ENCODE results near the gene CDKN2D. TPM values are rescaled to one million over a fixed set of nuclear protein-coding genes. Genes with fewer than 3 reads are reported as not detected.
A peak's percentile ranks its signal among the peaks of the same experiment; 100 is the strongest.

The CDKN2D gene
- total and polyA plus RNA-seq, 2 of the 13 experiments (the other 11 are each of a cell fraction or from before 2014, with no cell fraction given): 5.4 to 8.6 TPM

DNA sequence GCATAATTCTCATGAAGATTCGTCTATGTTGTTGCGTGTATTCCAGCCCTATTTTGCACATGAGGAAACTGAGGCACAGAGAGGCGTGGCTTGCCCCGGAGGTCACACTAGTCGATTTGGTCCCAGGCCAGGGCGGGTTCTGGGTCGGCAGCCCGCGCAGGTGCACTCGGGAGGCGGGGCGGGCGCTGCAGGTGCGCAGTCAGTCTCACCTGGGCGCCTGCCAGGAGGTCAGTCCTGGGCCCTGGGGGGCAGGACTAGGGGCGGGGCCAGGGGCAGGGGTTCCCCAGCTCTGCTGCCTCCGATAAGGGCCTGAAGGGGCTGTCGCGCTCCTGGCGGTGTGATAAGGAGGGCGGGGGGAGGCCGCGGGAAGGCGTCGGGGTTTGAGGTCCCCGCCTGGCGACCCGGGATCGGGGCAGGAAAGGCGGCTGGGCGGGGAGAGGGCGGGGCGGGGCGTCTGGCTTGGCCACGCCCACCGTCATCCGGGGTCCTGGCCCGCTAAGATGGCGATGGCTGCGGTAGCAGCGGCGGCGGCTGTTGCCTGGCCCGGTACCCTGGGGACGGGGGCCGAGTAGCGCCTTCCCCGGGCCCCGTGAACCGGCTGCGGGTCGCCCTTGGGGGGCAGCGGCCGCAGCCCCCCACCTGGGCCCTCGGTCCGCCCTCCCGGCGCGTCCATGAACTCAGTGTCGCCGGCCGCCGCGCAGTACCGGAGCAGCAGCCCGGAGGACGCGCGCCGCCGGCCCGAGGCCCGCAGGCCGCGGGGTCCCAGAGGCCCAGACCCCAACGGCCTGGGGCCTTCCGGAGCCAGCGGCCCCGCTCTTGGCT, 25.1 kb downstream of the CDKN2D start, which contains the start of gene ATG4D (continued):
- TF ChIP-seq, protein P1, sequence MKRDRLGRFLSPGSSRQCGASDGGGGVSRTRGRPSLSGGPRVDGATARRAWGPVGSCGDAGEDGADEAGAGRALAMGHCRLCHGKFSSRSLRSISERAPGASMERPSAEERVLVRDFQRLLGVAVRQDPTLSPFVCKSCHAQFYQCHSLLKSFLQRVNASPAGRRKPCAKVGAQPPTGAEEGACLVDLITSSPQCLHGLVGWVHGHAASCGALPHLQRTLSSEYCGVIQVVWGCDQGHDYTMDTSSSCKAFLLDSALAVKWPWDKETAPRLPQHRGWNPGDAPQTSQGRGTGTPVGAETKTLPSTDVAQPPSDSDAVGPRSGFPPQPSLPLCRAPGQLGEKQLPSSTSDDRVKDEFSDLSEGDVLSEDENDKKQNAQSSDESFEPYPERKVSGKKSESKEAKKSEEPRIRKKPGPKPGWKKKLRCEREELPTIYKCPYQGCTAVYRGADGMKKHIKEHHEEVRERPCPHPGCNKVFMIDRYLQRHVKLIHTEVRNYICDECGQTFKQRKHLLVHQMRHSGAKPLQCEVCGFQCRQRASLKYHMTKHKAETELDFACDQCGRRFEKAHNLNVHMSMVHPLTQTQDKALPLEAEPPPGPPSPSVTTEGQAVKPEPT (CRISPR knock-in tag; IDR thresholded peaks at IDR 0.05; ENCODE audit: low read depth): no peak

DNA sequence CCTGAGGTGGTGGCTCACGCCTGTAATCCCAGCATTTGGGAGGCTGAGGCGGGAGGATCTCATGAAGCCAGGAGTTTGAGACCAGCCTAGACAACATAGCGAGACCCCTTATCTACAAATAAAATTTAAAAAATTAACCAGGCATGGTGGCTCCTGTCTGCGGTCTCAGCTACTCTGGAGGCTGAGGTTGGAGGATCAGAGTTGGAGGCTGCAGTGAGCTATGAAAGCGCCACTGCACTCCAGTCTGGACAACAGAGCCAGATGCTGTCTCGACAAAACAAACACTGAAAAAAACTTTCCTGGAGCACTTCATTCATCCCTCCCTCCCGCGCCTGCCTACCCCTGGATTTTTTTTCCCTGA, 25.7 kb downstream of the CDKN2D start:
- H3K27ac ChIP-seq (ENCODE audit: extremely low read length, insufficient read depth, low read length): peak overlapping the region; percentile 76
- peak overlapping the region; percentile 91; the same call in 1 of the 2 replicates for H3K9ac ChIP-seq (ENCODE audit: insufficient read depth, low read depth, low read length)
- H2AFZ ChIP-seq (ENCODE audit: low read length): no peak overlapping the region
- H3K79me2 ChIP-seq (ENCODE audit: insufficient read depth, low read length): no peaks in the 10 kb centered on the region
- WGBS (ENCODE audit: low lambda C conversion rate): 44% methylated on average over 8 of the region's 8 CpGs
- DNase-seq (ENCODE audit: low spot score) (no peak), ATAC-seq (no peak), FAIRE-seq (no peak)
- H3K36me3 ChIP-seq (replicated peaks in 1 of 2; ENCODE audit: control insufficient read depth in 1 of 2, insufficient read depth in 2 of 2, low read length in 2 of 2): peaks cover 2 to 7% of the 10 kb centered on the region in 2 experiments; a peak in 3 of 5 replicates
- H4K20me1 ChIP-seq (ENCODE audit: insufficient read depth, low read length): no peaks in the 10 kb centered on the region
- peak overlapping the region; percentile 74 for H3K4me2 ChIP-seq (ENCODE audit: low read depth, low read length)
- intact Hi-C loops (cut with micrococcal nuclease; ENCODE audit: unreplicated experiment): no loop called here
- peaks cover 17% of the 10 kb centered on the region for H3K4me1 ChIP-seq (ENCODE audit: insufficient read depth, low read length)
- in situ Hi-C loops (cut with HindIII; ENCODE audit: extremely low pct_ligation_motif_present, low pct_unique_long_range_greater_than_20kb): no loop called here
- POLR2A ChIA-PET: interaction anchor here (1.0 kb wide), 1 partner anchor 10 kb away, joined by 4 read pairs; no protein-coding TSS in a partner anchor
- CTCF ChIA-PET (ENCODE audit: low intra/inter-chr PET ratio, low total read pairs): no interaction called here
- H3K4me3 ChIP-seq (replicated peaks in 1 of 3; ENCODE audit: insufficient read depth in 1 of 3, low read depth in 2 of 3, low read length in 3 of 3): peak overlapping the region; percentile 78 to 98 (median 89); a peak in 3 of 6 replicates
- no peaks in the 10 kb centered on the region for H3K9me3 ChIP-seq (ENCODE audit: low read length)
- 0 out of 5 replicates have a peak, but pooled peaks cover 0 to 6% of the 10 kb centered on the region in 2 experiments for H3K27me3 ChIP-seq (ENCODE audit: control insufficient read depth in 1 of 2, insufficient read depth in 2 of 2, low read length in 2 of 2)
- BruUV-seq (replicated peaks): no TSS peak
- TF ChIP-seq, protein P2, sequence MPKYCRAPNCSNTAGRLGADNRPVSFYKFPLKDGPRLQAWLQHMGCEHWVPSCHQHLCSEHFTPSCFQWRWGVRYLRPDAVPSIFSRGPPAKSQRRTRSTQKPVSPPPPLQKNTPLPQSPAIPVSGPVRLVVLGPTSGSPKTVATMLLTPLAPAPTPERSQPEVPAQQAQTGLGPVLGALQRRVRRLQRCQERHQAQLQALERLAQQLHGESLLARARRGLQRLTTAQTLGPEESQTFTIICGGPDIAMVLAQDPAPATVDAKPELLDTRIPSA (CRISPR knock-in tag; IDR thresholded peaks at IDR 0.05; ENCODE audit: borderline replicate concordance): no peak
- TF ChIP-seq MIER2 (CRISPR knock-in tag; IDR thresholded peaks at IDR 0.05) (no peak), MIXL1 (CRISPR knock-in tag; IDR thresholded peaks at IDR 0.05) (no peak), ZNF354B (CRISPR knock-in tag; IDR thresholded peaks at IDR 0.05) (no peak), SMC3 (IDR thresholded peaks at IDR 0.05; ENCODE audit: low read length) (no peak), HOXD1 (CRISPR knock-in tag; IDR thresholded peaks at IDR 0.05) (no peak), ZNF703 (CRISPR knock-in tag; IDR thresholded peaks at IDR 0.05; ENCODE audit: borderline replicate concordance) (no peak), ZFP36 (IDR thresholded peaks at IDR 0.05; ENCODE audit: borderline replicate concordance, low read depth, low read length, partially characterized antibody) (no peak), HNRNPH1 (optimal IDR thresholded peaks at IDR 0.05; ENCODE audit: low read depth, low read length) (no peak), KAT8 (CRISPR knock-in tag; IDR thresholded peaks at IDR 0.05) (no peak), POGZ (CRISPR knock-in tag; IDR thresholded peaks at IDR 0.05) (no peak), PLRG1 (conservative IDR thresholded peaks at IDR 0.05) (no peak), AHR (CRISPR knock-in tag; IDR thresholded peaks at IDR 0.05) (no peak)
- TF ChIP-seq, protein P3, sequence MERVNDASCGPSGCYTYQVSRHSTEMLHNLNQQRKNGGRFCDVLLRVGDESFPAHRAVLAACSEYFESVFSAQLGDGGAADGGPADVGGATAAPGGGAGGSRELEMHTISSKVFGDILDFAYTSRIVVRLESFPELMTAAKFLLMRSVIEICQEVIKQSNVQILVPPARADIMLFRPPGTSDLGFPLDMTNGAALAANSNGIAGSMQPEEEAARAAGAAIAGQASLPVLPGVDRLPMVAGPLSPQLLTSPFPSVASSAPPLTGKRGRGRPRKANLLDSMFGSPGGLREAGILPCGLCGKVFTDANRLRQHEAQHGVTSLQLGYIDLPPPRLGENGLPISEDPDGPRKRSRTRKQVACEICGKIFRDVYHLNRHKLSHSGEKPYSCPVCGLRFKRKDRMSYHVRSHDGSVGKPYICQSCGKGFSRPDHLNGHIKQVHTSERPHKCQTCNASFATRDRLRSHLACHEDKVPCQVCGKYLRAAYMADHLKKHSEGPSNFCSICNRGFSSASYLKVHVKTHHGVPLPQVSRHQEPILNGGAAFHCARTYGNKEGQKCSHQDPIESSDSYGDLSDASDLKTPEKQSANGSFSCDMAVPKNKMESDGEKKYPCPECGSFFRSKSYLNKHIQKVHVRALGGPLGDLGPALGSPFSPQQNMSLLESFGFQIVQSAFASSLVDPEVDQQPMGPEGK (CRISPR knock-in tag; IDR thresholded peaks at IDR 0.05): no peak
- TF ChIP-seq, protein P4, sequence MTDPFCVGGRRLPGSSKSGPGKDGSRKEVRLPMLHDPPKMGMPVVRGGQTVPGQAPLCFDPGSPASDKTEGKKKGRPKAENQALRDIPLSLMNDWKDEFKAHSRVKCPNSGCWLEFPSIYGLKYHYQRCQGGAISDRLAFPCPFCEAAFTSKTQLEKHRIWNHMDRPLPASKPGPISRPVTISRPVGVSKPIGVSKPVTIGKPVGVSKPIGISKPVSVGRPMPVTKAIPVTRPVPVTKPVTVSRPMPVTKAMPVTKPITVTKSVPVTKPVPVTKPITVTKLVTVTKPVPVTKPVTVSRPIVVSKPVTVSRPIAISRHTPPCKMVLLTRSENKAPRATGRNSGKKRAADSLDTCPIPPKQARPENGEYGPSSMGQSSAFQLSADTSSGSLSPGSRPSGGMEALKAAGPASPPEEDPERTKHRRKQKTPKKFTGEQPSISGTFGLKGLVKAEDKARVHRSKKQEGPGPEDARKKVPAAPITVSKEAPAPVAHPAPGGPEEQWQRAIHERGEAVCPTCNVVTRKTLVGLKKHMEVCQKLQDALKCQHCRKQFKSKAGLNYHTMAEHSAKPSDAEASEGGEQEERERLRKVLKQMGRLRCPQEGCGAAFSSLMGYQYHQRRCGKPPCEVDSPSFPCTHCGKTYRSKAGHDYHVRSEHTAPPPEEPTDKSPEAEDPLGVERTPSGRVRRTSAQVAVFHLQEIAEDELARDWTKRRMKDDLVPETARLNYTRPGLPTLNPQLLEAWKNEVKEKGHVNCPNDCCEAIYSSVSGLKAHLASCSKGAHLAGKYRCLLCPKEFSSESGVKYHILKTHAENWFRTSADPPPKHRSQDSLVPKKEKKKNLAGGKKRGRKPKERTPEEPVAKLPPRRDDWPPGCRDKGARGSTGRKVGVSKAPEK (CRISPR knock-in tag; IDR thresholded peaks at IDR 0.05; ENCODE audit: borderline replicate concordance): no peak

Data from HepG2 (cell line).